Karpas-422 (cell line): ENCODE measurements around the gene PAK3. TPM values are rescaled to one million over a fixed set of nuclear protein-coding genes. Genes with fewer than 3 reads are reported as not detected.
A peak's percentile ranks its signal among the peaks of the same experiment; 100 is the strongest.

Source experiments
- DNase-seq: peaks from one replicate; pipeline ENCODE4 v3.0.0-alpha.2; 2015
- H2AFZ ChIP-seq: fragments of 200-600 bp; sonication (generic); 2 replicates; pipeline ENCODE4 v1.6.1; 2014; ENCODE audit warnings: antibody characterized with exemption, low read length, mixed read lengths
- H3K27ac ChIP-seq: fragments of 200-600 bp; sonication (generic); 2 replicates; pipeline ENCODE4 v1.5.1; 2014; ENCODE audit warnings: mild to moderate bottlenecking, low read length, moderate library complexity
- H3K27me3 ChIP-seq: fragments of 200-600 bp; sonication (generic); 2 replicates; pipeline ENCODE4 v1.6.1; 2014; ENCODE audit warnings: low read length, mixed read lengths
- H3K36me3 ChIP-seq: fragments of 200-600 bp; sonication (generic); 2 replicates; pipeline ENCODE4 v1.6.1; 2014; ENCODE audit warnings: low read length, mixed read lengths; ENCODE audit not compliant: insufficient read depth
- H3K4me1 ChIP-seq: fragments of 200-600 bp; sonication (generic); 2 replicates; pipeline ENCODE4 v1.6.1; 2014; ENCODE audit warnings: mild to moderate bottlenecking, low read length, mixed read lengths
- H3K4me2 ChIP-seq: fragments of 200-600 bp; sonication (generic); 2 replicates; pipeline ENCODE4 v1.6.1; 2014; ENCODE audit warnings: low read length, low read depth, mild to moderate bottlenecking; ENCODE audit not compliant: poor library complexity, severe bottlenecking
- H3K4me3 ChIP-seq: fragments of 200-600 bp; sonication (generic); 2 replicates; pipeline ENCODE4 v1.5.1; 2014; ENCODE audit warnings: mild to moderate bottlenecking, antibody characterized with exemption, low read length, mixed read lengths
- H3K79me2 ChIP-seq: fragments of 200-600 bp; sonication (generic); 2 replicates; pipeline ENCODE4 v1.6.1; 2014; ENCODE audit warnings: mild to moderate bottlenecking, low read length, mixed read lengths
- H3K9ac ChIP-seq: fragments of 200-600 bp; sonication (generic); 2 replicates; pipeline ENCODE4 v1.6.0; 2014; ENCODE audit warnings: low read length
- H3K9me2 ChIP-seq: fragments of 200-600 bp; sonication (generic), shearing (Covaris generic); replicated peaks from 2 replicates; pipeline ENCODE4 v1.6.0; 2014; ENCODE audit warnings: mild to moderate bottlenecking, low read length, moderate library complexity; ENCODE audit not compliant: insufficient read depth
- H3K9me3 ChIP-seq: fragments of 300-700, 200-600 bp; sonication (generic); 2 replicates; pipeline ENCODE4 v1.6.1; 2014; ENCODE audit warnings: low read length, mixed read lengths
- H4K20me1 ChIP-seq: fragments of 200-600 bp; sonication (generic); 2 replicates; pipeline ENCODE4 v1.6.1; 2014; ENCODE audit warnings: mild to moderate bottlenecking, antibody characterized with exemption, low read length, low read depth; ENCODE audit not compliant: insufficient read depth
- total RNA-seq: library from RNA; depleted of rRNA; stranded (reverse); fragments of >200 nt; shearing (Covaris generic); gene quantifications from 2 replicates; pipeline ENCODE4 v1.2.3, GENCODE V29; 2014; ENCODE audit warnings: low replicate concordance

PAK3 gene
- total RNA-seq, 1 experiment from 2014 or later = not detected

GRCh38 chrX:111098874-111099273 is 2.9 kb downstream of the PAK3 start:
- H2AFZ ChIP-seq = 0 out of 2 replicates have a peak overlapping the region, but pooled peaks have one; percentile 53

DNA sequence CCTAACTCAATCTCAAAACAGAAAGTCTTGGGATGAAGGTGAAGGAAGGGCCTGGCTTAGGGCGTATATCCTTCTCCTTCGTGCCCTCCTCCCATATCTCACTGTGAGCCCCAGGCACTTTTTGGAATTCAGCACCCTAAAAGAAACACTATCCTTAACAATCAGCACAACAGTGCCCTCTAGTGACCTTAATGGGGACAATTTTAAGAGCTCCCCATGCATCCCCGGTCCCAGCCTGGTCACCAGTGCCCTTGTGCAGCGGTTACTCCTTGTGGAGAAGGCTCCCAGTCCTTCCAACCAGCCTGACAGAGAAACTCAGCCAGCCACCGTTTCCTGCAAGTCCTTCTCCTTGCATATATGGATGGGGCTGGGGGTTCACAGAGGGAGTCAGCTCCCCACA is 4.2 kb downstream of the PAK3 start:
- Histone ChIP-seq H3K27me3 (no peaks in the 10 kb centered on the region), H3K4me1 (0 out of 2 replicates have a peak, but pooled peaks cover 3% of the 10 kb centered on the region), H3K27ac (no peak overlapping the region), H3K4me3 (no peak overlapping the region), H3K9me3 (no peaks in the 10 kb centered on the region), H3K36me3 (no peaks in the 10 kb centered on the region), H3K4me2 (no peak overlapping the region), H3K9me2 (no peaks in the 10 kb centered on the region), H2AFZ (no peak overlapping the region), H3K79me2 (no peaks in the 10 kb centered on the region), H4K20me1 (no peaks in the 10 kb centered on the region), H3K9ac (no peak overlapping the region)
- peak; percentile 84 for DNase-seq

More at GRCh38 chrX:111098874-111099273, 2.9 kb downstream of the PAK3 start:
- H3K27me3 ChIP-seq = no peaks in the 10 kb centered on the region
- peak overlapping the region; percentile 34 for H3K4me2 ChIP-seq
- DNase-seq = peak; percentile 87
- H3K9me3 ChIP-seq = no peaks in the 10 kb centered on the region
- no peaks in the 10 kb centered on the region for H3K79me2 ChIP-seq
- 0 out of 2 replicates have a peak, but pooled peaks cover 3% of the 10 kb centered on the region for H3K4me1 ChIP-seq
- H3K36me3 ChIP-seq = no peaks in the 10 kb centered on the region
- no peak overlapping the region for H3K9ac ChIP-seq
- H3K4me3 ChIP-seq = no peak overlapping the region
- no peaks in the 10 kb centered on the region for H4K20me1 ChIP-seq
- H3K27ac ChIP-seq = no peak overlapping the region
- H3K9me2 ChIP-seq = no peaks in the 10 kb centered on the region

DNA sequence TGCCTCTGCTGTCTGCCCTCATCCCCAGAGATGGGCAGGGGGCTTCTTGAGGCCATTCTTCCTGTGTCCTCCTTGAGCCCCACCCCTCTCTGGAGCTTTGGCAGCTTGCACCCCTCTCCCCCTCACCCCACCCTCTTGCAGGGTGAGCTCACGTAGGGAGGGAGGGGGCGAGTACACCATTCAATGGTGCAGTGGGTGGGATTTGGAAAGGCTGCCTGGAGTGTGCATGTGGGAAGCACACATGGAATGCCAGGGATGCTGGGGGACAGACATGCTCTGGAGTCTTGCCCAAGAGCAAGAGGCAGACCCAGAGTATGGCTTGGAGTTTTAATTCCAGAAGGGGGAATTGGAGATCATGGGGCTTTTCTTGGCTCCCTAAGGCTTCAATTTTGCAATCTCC is 5.6 kb downstream of the PAK3 start:
- H3K79me2 ChIP-seq = no peaks in the 10 kb centered on the region
- no peaks in the 10 kb centered on the region for H4K20me1 ChIP-seq
- no peak overlapping the region for H2AFZ ChIP-seq
- no peak overlapping the region for H3K9ac ChIP-seq
- no peak overlapping the region for H3K4me3 ChIP-seq
- H3K9me2 ChIP-seq = no peaks in the 10 kb centered on the region
- H3K27me3 ChIP-seq = no peaks in the 10 kb centered on the region
- no peak overlapping the region for H3K4me2 ChIP-seq
- 0 out of 2 replicates have a peak, but pooled peaks cover 3% of the 10 kb centered on the region for H3K4me1 ChIP-seq
- no peak for DNase-seq
- no peaks in the 10 kb centered on the region for H3K9me3 ChIP-seq
- H3K36me3 ChIP-seq = no peaks in the 10 kb centered on the region
- no peak overlapping the region for H3K27ac ChIP-seq

- H2AFZ ChIP-seq = no peak overlapping the region
- H4K20me1 ChIP-seq = no peaks in the 10 kb centered on the region
- no peak overlapping the region for H3K4me3 ChIP-seq
Observed at GRCh38 chrX:111102636-111103035, 6.6 kb downstream of the PAK3 start.

DNA sequence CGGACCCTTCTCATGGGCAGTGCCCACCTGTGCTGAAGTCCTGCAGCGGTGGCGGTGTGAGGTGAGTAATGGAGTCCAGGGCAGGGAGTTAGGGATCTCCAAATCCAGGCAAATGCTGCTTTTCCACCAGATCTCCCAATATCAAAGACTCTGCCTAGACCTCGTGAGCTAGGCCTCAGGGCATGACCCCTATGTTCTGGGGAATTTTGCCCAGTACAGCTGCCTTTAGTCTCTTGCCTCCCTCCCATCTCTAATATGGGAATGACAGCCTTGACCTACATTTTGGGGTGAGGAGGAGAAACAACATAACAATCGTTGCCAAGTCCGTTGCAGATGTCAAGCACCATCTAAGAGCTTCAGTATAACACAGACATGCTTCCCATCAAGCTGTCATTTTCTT is 7.3 kb downstream of the PAK3 start:
- Histone ChIP-seq H3K36me3 (no peaks in the 10 kb centered on the region), H2AFZ (no peak overlapping the region), H3K9me3 (no peaks in the 10 kb centered on the region), H3K79me2 (no peaks in the 10 kb centered on the region), H4K20me1 (no peaks in the 10 kb centered on the region), H3K9ac (no peak overlapping the region), H3K27me3 (no peaks in the 10 kb centered on the region), H3K4me1 (0 out of 2 replicates have a peak, but pooled peaks cover 3% of the 10 kb centered on the region), H3K27ac (no peak overlapping the region), H3K4me3 (no peak overlapping the region), H3K4me2 (no peak overlapping the region), H3K9me2 (no peaks in the 10 kb centered on the region)
- DNase-seq = no peak

More at GRCh38 chrX:111102636-111103035, 6.6 kb downstream of the PAK3 start:
- Histone ChIP-seq H3K4me2 (no peak overlapping the region), H3K27ac (no peak overlapping the region), H3K9me3 (no peaks in the 10 kb centered on the region), H3K79me2 (no peaks in the 10 kb centered on the region), H3K36me3 (no peaks in the 10 kb centered on the region), H3K4me1 (0 out of 2 replicates have a peak, but pooled peaks cover 3% of the 10 kb centered on the region), H3K27me3 (no peaks in the 10 kb centered on the region), H3K9ac (no peak overlapping the region), H3K9me2 (no peaks in the 10 kb centered on the region)
- no peak for DNase-seq

GRCh38 chrX:111110098-111110775 is 14.2 kb downstream of the PAK3 start:
- no peaks in the 10 kb centered on the region for H3K27me3 ChIP-seq
- no peak overlapping the region for H3K9ac ChIP-seq
- no peak for DNase-seq
- H3K4me3 ChIP-seq = no peak overlapping the region
- no peak overlapping the region for H3K4me2 ChIP-seq
- no peaks in the 10 kb centered on the region for H3K36me3 ChIP-seq
- no peaks in the 10 kb centered on the region for H3K4me1 ChIP-seq
- no peaks in the 10 kb centered on the region for H3K79me2 ChIP-seq
- H3K9me2 ChIP-seq = no peaks in the 10 kb centered on the region
- no peak overlapping the region for H2AFZ ChIP-seq
- H3K9me3 ChIP-seq = no peaks in the 10 kb centered on the region
- H4K20me1 ChIP-seq = no peaks in the 10 kb centered on the region
- no peak overlapping the region for H3K27ac ChIP-seq

- no peak overlapping the region for H3K4me3 ChIP-seq
- no peak overlapping the region for H2AFZ ChIP-seq
- no peak overlapping the region for H3K4me2 ChIP-seq
- H3K9ac ChIP-seq = no peak overlapping the region
- no peaks in the 10 kb centered on the region for H4K20me1 ChIP-seq
- no peaks in the 10 kb centered on the region for H3K27me3 ChIP-seq
- DNase-seq = no peak
- no peaks in the 10 kb centered on the region for H3K79me2 ChIP-seq
- no peaks in the 10 kb centered on the region for H3K4me1 ChIP-seq
- H3K9me3 ChIP-seq = no peaks in the 10 kb centered on the region
- H3K36me3 ChIP-seq = no peaks in the 10 kb centered on the region
- no peak overlapping the region for H3K27ac ChIP-seq
- no peaks in the 10 kb centered on the region for H3K9me2 ChIP-seq
Observed at GRCh38 chrX:111114806-111115205, 18.8 kb downstream of the PAK3 start.

GRCh38 chrX:111116666-111117065 is 20.7 kb downstream of the PAK3 start:
- Histone ChIP-seq H3K27me3 (no peaks in the 10 kb centered on the region), H3K36me3 (no peaks in the 10 kb centered on the region), H3K79me2 (no peaks in the 10 kb centered on the region), H4K20me1 (no peaks in the 10 kb centered on the region), H3K4me3 (no peak overlapping the region), H3K9me3 (no peaks in the 10 kb centered on the region), H3K9me2 (no peaks in the 10 kb centered on the region), H3K27ac (no peak overlapping the region), H3K4me1 (no peaks in the 10 kb centered on the region), H3K4me2 (no peak overlapping the region), H3K9ac (no peak overlapping the region), H2AFZ (no peak overlapping the region)
- DNase-seq = no peak
